ENCODE results near the gene TRIM49D1.
"Not testable (repeated sequence)": the region's sequence is repeated elsewhere in the genome, so short reads cannot be mapped to it uniquely, and the experiment has no call there.

TRIM49D1 gene, protein sequence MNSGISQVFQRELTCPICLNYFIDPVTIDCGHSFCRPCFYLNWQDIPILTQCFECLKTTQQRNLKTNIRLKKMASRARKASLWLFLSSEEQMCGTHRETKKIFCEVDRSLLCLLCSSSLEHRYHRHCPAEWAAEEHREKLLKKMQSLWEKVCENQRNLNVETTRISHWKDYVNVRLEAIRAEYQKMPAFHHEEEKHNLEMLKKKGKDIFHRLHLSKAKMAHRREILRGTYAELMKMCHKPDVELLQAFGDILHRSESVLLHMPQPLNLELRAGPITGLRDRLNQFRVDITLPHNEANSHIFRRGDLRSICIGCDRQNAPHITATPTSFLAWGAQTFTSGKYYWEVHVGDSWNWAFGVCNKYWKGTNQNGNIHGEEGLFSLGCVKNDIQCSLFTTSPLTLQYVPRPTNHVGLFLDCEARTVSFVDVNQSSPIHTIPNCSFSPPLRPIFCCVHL

DNA sequence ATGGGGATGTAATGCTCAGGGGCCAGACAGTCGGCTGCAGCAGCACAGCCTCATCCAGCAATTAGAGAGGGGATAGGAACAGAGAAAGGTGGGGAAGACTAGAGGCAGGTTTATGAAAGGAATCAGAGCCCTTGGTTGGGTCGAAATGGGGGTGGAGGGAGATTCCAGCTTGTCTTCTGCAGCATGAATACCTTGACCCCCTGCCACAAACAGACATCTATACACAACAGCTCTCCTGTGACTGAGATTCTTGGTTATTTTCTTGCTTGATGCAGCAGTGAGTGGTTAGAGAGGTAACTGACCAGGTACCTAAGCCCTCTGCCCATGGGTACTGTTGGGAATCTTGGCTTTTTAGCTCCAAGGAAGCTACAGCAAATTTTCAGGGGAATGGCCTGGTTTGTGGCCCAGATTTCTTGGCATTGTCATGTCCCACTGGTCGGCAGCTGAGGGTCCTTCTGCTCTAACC is at the start of gene TRIM49D1:
Gene TRIM49D1, minus strand, starts transcription at position 51 of the 466 bp plus-strand sequence. CDS start 4,535 bp downstream, outside the sequence.
- DNase-seq (ENCODE audit: low spot score), result no peak

DNA sequence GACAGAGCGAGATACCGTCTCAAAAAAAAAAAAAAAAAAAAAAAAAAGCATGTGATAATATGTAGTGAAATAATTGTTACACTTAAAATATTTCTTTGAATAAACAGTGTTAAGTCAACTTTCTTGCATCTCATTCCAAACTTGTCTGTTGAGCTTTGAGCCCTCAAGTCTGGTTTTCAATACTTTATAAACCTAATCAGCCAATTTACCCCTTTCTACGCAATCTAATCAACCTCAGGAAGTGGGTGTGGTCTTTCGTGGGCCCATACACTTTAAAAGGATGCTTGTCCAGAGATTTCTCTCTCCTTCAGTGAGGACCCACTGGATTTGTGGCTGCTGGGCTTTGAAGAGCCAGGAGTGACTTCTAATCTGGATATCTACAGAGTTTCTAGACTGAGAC is 43.7 kb upstream of the TRIM49D1 start, which contains the start of gene TRIM64:
Gene TRIM64, plus strand, starts transcription at position 301 of the 400 bp plus-strand sequence. CDS start 2,467 bp downstream, outside the sequence.
- not testable (repeated sequence) for DNase-seq (ENCODE audit: low spot score)

DNA sequence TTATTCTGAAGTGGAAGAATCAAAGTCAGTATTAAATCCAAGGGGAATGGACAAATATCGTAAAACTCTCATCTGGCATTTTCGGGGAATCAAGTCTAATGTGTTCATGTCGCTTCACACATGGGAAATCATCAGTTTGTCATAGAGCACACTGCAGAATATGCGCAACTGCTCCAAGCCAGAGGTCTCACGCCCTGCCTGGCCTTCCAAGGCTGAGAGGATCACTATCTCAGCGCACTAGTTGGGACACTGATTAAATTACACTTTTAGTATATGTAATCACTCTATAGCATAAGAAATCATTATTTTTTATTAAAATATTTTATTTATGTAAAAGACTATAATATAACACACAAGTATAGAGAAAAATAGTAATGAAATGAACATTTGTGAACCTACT is 38.8 kb upstream of the TRIM49D1 start:
- not testable (repeated sequence) for DNase-seq (ENCODE audit: low spot score)

DNA sequence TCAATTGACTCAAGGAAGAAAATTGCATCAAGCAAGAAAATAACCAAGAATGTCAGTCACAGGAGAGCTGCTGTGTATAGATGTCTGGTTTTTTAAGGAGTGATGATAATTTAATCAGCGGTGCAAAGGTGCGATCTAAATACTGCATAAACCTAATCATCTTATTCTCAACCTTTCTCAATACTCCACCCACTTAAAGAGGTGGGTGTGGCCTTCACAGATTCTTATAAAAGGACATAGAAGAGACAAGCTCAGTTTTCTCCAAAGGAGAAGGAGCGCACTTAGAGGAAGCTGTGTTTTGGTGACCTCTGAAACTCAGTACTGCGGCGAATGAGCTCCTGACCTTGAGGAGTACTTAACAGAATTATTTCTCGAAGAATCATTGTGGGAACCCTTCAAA is 1.7 kb upstream of the TRIM49D1 start, which contains the start of gene TRIM49D2:
Gene TRIM49D2, plus strand, starts transcription at position 301 of the 400 bp plus-strand sequence. CDS start 2,698 bp downstream, outside the sequence.
- not testable (repeated sequence) for DNase-seq (ENCODE audit: low spot score)

DNA sequence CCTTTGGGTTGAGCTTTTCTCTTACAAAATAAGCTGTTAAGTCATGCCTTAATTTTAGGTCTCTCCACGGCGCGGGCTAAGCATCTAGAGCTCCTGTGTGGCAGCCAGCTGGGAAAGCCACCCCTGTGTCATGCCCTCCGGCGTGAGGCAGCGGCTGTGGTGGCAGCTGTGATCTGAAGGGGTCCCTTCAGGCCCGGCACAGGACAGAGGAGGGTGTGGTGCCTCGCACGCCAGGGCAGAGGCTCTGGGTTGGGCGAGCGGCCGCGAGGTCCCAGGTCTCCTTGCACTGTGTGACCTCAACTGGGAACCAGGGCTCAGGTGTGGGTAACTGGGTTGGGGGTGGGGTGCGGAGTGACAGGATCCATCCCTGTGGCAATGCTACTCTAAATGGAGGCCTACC is 21.2 kb downstream of the TRIM49D1 start:
- DNase-seq (ENCODE audit: low spot score), result not testable (repeated sequence)

DNA sequence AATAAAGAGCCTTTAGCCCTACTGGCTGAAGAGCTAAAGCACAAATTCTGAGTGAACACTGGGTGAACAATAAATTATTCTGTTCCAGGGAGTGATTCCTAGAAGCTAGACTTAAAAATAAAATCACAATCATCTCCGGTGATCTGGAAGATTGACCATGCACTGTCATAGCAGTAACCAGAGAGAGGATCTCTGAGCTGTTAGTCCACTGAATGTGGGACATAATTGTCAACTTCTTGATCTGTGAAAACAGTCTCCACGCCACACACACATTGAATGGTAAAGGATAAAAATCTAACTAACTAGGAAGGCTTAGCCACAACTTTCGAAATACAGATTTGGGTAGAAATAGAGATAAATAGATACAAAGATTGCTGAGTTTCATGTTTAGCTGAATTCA is 28.8 kb downstream of the TRIM49D1 start:
- not testable (repeated sequence) for DNase-seq (ENCODE audit: low spot score)

DNA sequence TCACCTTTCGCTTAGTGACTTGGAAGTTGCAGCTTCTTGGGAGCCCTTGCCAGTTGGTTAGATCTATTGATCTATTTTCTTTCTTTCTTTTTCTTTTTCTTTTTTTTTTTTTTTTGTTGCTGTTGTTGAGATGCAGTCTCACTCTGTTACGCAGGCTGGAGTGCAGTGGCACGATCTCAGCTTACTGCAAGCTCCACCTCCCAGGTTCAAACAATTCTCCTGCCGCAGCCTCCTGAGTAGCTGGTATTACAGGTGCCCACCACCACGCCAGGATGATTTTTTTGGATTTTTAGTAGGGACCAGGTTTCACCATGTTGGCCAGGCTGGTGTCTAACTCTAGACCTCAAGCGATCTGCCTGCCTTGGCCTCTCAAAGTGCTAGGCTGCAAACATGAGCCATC is 44.5 kb downstream of the TRIM49D1 start:
- DNase-seq (ENCODE audit: low spot score), result not testable (repeated sequence)

DNA sequence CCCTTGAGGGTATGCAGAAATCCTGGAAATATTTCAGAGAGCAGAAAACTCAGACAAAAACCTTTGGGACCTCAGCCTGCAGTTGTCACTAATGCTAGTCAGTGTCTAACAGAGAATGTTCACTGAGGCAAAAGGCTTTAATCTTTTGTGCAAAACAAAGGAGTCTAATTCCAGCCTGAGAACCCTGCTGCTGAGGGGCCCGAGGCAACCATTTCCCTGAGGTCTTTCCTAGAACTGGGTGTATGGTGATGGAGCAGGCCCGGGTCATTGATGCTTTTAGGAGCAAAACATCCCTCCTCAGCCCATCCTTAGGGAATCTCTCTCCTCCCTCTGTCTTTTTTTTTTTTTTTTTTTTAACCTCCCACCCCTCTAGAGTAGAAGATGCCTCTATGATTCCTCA is 49.5 kb downstream of the TRIM49D1 start:
- DNase-seq (ENCODE audit: low spot score), result not testable (repeated sequence)

DNA sequence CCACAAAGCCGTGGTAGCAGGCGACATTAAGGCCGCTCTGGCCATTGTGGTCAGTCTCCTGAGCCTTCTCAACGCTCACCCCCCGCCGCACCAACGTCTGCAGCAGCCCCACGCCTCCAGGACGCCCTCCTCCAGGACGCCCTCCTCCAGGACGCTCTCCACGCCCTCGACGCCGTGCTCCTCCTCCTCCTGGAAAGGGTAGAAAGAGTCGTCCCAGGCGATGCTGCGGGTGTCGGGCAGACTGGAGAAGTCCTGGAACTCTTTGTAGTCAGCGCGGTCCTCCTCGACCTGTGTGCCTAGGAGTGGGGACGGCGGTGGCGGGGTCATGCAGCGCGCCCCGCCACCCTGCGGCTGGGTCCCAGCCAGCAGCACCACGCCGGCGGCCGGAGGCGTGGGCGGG is 56.8 kb downstream of the TRIM49D1 start:
- not testable (repeated sequence) for DNase-seq (ENCODE audit: low spot score)

DNA sequence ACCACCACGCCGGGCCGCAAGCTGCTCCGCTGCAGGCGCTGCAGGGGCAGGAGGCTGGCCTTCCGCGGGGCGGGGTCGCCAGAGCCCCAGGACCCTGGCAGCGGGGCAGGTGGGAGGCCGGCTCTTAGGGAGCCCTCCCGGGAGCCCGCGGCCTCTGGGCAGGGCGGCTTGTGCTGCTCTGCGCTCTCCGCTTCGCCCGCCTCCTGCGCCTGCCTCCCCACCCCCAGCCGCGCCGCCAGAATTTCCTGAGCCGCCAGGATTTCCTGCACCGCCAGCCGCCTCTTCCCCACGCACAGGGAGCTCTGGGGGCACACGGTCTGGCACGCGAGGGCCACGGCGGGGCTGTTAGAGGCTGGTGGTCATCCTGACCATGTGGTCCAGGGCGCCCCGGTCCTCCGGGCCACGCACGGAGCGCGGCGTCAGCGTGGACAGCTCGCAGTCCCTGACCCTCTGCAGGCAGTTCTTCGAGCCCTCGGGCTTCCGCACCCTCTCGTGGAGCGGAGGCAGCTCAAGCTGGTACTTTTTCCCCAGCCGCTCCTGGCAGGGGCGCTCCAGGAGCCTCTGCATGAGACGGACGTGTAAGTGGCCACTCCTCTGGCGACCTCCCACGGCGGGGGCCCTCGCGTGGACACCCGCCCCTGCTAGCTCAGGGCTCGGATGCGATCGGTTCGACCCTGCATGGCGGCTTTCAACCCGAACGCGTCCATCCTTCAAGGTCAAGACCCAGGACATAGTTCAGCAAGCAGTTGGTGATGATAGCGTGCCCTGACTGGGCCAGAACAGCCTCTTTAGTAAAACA is 57.9 kb downstream of the TRIM49D1 start:
- DNase-seq (ENCODE audit: low spot score), result not testable (repeated sequence)
